Activated CD8-positive, alpha-beta memory T cell treated with anti-CD3 and anti-CD28 coated beads for 4 hours (primary cell): ENCODE data around the gene INHBA.

Source experiments
- DNase-seq, 2 donors: peaks; one replicate each; pipeline ENCODE4 v3.0.0-alpha.2; 2020; ENCODE audit warnings: low read depth in 2 of 2

The INHBA gene

GRCh38 chr7:41688906-41689305 is 14.0 kb downstream of the INHBA start:
- DNase-seq: no peak

GRCh38 chr7:41688012-41688625 is 14.8 kb downstream of the INHBA start:
- DNase-seq: no peak

- DNase-seq: no peak
These were observed 17.2 kb downstream of the INHBA start for GRCh38 chr7:41685684-41686083.

- DNase-seq: no peak
These were observed 20.5 kb downstream of the INHBA start for GRCh38 chr7:41682422-41682821.

- no peak for DNase-seq
These were observed 23.3 kb downstream of the INHBA start for GRCh38 chr7:41679566-41679965.

DNA sequence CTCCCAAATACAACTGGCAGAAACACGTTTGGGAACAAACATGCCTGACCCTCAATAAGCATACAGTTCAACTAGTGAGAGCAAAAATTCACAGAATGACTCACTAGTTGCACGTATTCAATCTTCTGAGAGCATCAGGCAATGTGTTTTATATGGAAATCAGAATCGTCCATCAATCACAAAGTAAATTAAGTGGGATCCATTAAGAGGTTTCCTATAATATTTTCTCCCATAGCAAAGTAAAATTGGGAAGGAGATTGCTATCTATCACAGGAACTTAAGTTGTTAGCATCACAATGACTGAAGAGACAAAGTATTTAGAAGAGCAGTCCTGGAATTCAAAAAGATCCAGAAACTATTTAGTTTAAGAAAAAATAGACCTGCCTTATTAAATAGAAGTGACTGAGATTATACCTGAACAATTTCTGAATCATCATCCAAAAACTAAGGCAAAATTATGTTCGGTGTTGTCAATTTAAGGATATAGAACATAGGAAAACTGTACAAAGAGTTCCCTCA is 28.3 kb downstream of the INHBA start:
- no peak for DNase-seq

DNA sequence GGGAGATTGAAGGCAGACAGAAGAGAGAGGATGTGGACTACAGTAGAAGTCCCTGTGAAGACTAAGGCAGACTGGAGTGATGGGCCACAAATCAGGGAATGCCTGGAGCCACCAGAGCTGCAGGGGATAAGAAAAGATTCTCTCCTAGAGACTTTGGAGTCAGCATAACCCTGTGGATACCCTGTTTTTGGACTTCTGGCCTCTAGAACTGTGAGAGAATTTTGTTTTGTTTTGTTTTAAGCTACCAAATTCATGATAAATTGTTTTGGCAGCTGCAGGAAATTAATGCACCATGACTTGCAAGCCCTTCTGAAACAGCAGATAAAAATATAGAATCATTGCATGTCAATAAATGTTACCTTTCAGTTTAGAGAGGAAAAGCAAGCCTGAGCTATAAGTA is 41.3 kb downstream of the INHBA start:
- no peak for DNase-seq

GRCh38 chr7:41659539-41659938 is 43.4 kb downstream of the INHBA start:
- DNase-seq: no peak

GRCh38 chr7:41656366-41656765 is 46.5 kb downstream of the INHBA start:
- DNase-seq: no peak

DNA sequence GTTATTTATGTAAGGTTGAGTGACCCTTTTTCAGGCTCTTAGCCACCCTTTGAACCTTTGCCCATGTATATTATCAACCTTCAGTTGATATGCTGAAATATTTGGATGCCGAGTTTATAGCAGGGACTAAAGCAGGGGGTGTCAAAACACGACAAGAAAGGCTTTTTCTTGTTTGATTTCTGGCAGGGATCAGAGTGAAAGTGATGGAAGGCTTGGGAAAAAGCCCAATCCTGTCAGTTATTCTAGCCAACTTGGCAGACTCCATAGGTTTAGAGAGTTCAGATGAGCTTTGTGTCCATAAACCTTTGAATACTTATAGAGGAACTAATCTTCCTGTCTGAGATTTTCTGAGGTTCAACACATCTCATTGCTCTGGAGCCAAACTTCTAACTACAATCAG is 47.5 kb downstream of the INHBA start:
- no peak for DNase-seq

GRCh38 chr7:41652267-41652666 is 50.6 kb downstream of the INHBA start:
- DNase-seq: no peak

DNA sequence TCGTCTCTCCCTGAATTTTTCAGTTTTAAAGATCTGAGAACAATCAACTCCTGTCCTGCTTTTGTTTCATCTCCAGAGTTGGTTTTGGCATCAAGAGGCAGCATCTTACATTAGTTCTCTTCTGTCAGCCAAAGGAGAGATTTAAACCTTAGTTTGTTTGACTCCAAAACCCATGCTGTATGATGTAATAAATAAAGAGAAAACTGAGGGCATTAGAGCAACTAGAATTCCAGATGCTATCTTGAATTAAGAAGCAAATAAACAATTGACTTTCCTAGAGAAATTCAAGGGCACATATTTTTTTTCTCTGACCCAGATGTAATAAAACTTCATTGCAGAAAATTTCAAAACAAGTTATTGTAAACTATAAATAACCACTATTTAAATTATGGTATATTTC is 54.4 kb downstream of the INHBA start:
- no peak for DNase-seq

GRCh38 chr7:41643616-41644015 is 59.3 kb downstream of the INHBA start:
- no peak for DNase-seq

- DNase-seq: no peak
These were observed 61.2 kb downstream of the INHBA start for GRCh38 chr7:41641665-41642014.

- DNase-seq: no peak
These were observed 61.8 kb downstream of the INHBA start for GRCh38 chr7:41641011-41641664.

DNA sequence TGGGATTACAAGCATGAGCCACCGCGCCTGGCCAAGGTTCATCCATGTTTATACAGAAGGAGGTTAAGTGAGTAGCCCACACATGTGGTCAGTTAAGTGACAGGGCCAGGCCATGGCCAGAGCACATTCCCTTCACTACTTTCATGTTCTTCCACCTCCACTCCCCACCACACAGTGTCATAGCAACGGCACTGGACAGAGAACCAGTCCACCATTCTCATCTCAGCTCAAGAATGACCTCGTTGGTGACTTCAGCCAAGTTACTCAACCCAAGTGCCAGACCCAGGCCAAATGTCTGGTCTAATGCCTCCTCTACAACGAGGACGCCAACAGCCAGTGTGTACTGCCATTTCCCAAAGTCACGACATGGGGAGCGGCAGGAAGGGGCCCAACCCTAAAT is 62.4 kb downstream of the INHBA start:
- DNase-seq: no peak

- no peak for DNase-seq
These were observed 65.8 kb downstream of the INHBA start for GRCh38 chr7:41637049-41637448.
